HG03039 (cell line): ENCODE data around the gene JSRP1.
"Not testable (repeated sequence)": the region's sequence is repeated elsewhere in the genome, so short reads cannot be mapped to it uniquely, and the experiment has no call there.

Source experiments
- ATAC-seq: cut with Tn5 transposase; IDR thresholded peaks from one replicate; pipeline ENCODE4 v1.9.1; 2021; ENCODE audit warnings: mild to moderate bottlenecking, moderate library complexity; ENCODE audit not compliant: unreplicated experiment

The JSRP1 gene

GRCh38 chr19:2282062-2282861 lies 26.0 kb upstream of the JSRP1 start, which contains the start of gene PEAK3:
TSS of gene PEAK3 (minus strand) at chr19:2282175. CDS start at chr19:2280931, 1,244 bp downstream.
- ATAC-seq = no peak

GRCh38 chr19:2281265-2282061 lies 25.2 kb upstream of the JSRP1 start:
- not testable (repeated sequence) for ATAC-seq

- no peak for ATAC-seq
Measured at GRCh38 chr19:2280633-2281264, 24.5 kb upstream of the JSRP1 start.

- ATAC-seq = no peak
Measured at GRCh38 chr19:2278459-2279158, 22.4 kb upstream of the JSRP1 start.

GRCh38 chr19:2277138-2277537 lies 20.9 kb upstream of the JSRP1 start:
- ATAC-seq = no peak

- no peak for ATAC-seq
Measured at GRCh38 chr19:2276429-2276986, 20.3 kb upstream of the JSRP1 start.

GRCh38 chr19:2275588-2276428 lies 19.6 kb upstream of the JSRP1 start:
- ATAC-seq = no peak

GRCh38 chr19:2274931-2275535 lies 18.8 kb upstream of the JSRP1 start:
- ATAC-seq = no peak

- ATAC-seq = no peak
Measured at GRCh38 chr19:2274185-2274711, 18.0 kb upstream of the JSRP1 start.

GRCh38 chr19:2273356-2274184 lies 17.4 kb upstream of the JSRP1 start:
- no peak for ATAC-seq

GRCh38 chr19:2271234-2272103 lies 15.3 kb upstream of the JSRP1 start:
- ATAC-seq = no peak

GRCh38 chr19:2270423-2271233 lies 14.4 kb upstream of the JSRP1 start:
- ATAC-seq = no peak

- ATAC-seq = no peak
Measured at GRCh38 chr19:2270157-2270422, 13.9 kb upstream of the JSRP1 start.

- ATAC-seq = peak; percentile 47
Measured at GRCh38 chr19:2269244-2270156, 13.3 kb upstream of the JSRP1 start.

GRCh38 chr19:2268861-2269243 lies 12.6 kb upstream of the JSRP1 start:
- ATAC-seq = no peak

GRCh38 chr19:2268480-2268830 lies 12.2 kb upstream of the JSRP1 start:
- no peak for ATAC-seq
